ENCODE results near the gene SF3A1. TPM values are rescaled to one million over a fixed set of nuclear protein-coding genes. Genes with fewer than 3 reads are reported as not detected.
A peak's percentile ranks its signal among the peaks of the same experiment; 100 is the strongest.

The SF3A1 gene
- total RNA-seq, 1 experiment from 2014 or later = 167 TPM

GRCh38 chr22:30332994-30333706 is 23.5 kb downstream of the SF3A1 start:
- DNase-seq (ENCODE audit: unreplicated experiment) = no peak
- BruUV-seq (replicated peaks) = no TSS peak
- ChIA-PET POLR2A (interaction anchor here (1.6 kb wide), 1 partner anchor 91 kb away, joined by 4 read pairs; no protein-coding TSS in a partner anchor), CTCF (interaction anchor here (0.9 to 1.3 kb wide), 2 partner anchors 15 to 47 kb away, joined by 3 to 4 read pairs; no protein-coding TSS in a partner anchor)
- H3K27ac Mint-ChIP-seq (ENCODE audit: low read depth, unreplicated experiment) = no peak overlapping the region
- intact Hi-C loops (cut with micrococcal nuclease) = no loop called here
- TF ChIP-seq CTCF (IDR thresholded peaks at IDR 0.05; ENCODE audit: unreplicated experiment) = no peak
- H3K9me3 Mint-ChIP-seq (ENCODE audit: unreplicated experiment) = no peaks in the 10 kb centered on the region
- no peaks in the 10 kb centered on the region for H3K27me3 Mint-ChIP-seq (ENCODE audit: insufficient read depth, unreplicated experiment)
- no peak overlapping the region for H3K4me3 Mint-ChIP-seq (ENCODE audit: unreplicated experiment)
- H3K4me1 Mint-ChIP-seq (ENCODE audit: insufficient read depth, unreplicated experiment) = no peaks in the 10 kb centered on the region
- peaks cover 59% of the 10 kb centered on the region for H3K36me3 Mint-ChIP-seq (ENCODE audit: insufficient read depth, unreplicated experiment)

- H3K27me3 Mint-ChIP-seq (ENCODE audit: insufficient read depth, unreplicated experiment) = no peaks in the 10 kb centered on the region
- peaks cover 6% of the 10 kb centered on the region for H3K4me1 Mint-ChIP-seq (ENCODE audit: insufficient read depth, unreplicated experiment)
- peaks cover 55% of the 10 kb centered on the region for H3K36me3 Mint-ChIP-seq (ENCODE audit: insufficient read depth, unreplicated experiment)
- no peak overlapping the region for H3K27ac Mint-ChIP-seq (ENCODE audit: low read depth, unreplicated experiment)
- no peaks in the 10 kb centered on the region for H3K9me3 Mint-ChIP-seq (ENCODE audit: unreplicated experiment)
- ChIA-PET POLR2A (interaction anchor here (0.7 to 1.6 kb wide), 3 partner anchors 24 to 91 kb away, joined by 3 to 4 read pairs (median 4); partner anchors contain the start of genes CCDC157 and SF3A1), CTCF (interaction anchor here (0.8 to 1.4 kb wide), 4 partner anchors 15 to 58 kb away, joined by 3 to 5 read pairs (median 4); no protein-coding TSS in a partner anchor)
- no peak for TF ChIP-seq CTCF (IDR thresholded peaks at IDR 0.05; ENCODE audit: unreplicated experiment)
- no TSS peak for BruUV-seq (replicated peaks)
- H3K4me3 Mint-ChIP-seq (ENCODE audit: unreplicated experiment) = no peak overlapping the region
- intact Hi-C loops (cut with micrococcal nuclease) = no loop called here
- DNase-seq (ENCODE audit: unreplicated experiment) = no peak
These were observed 24.1 kb downstream of the SF3A1 start for GRCh38 chr22:30332551-30332950.

GRCh38 chr22:30328466-30329049 is 28.1 kb downstream of the SF3A1 start:
- no peak overlapping the region for H3K27ac Mint-ChIP-seq (ENCODE audit: low read depth, unreplicated experiment)
- H3K4me1 Mint-ChIP-seq (ENCODE audit: insufficient read depth, unreplicated experiment) = peaks cover 23% of the 10 kb centered on the region
- intact Hi-C loops (cut with micrococcal nuclease) = no loop called here
- no TSS peak for BruUV-seq (replicated peaks)
- TF ChIP-seq CTCF (IDR thresholded peaks at IDR 0.05; ENCODE audit: unreplicated experiment) = no peak
- ChIA-PET CTCF (interaction anchor here (0.6 to 4.0 kb wide), 8 partner anchors 12 to 1152 kb away, joined by 3 to 43 read pairs (median 4); partner anchors contain the start of gene CASTOR1), POLR2A (interaction anchor here (0.6 to 7.5 kb wide), 16 partner anchors 8 to 307 kb away, joined by 3 to 109 read pairs (median 8); partner anchors contain the start of genes CASTOR1, CCDC157, SEC14L2 and SF3A1)
- no peaks in the 10 kb centered on the region for H3K27me3 Mint-ChIP-seq (ENCODE audit: insufficient read depth, unreplicated experiment)
- DNase-seq (ENCODE audit: unreplicated experiment) = no peak
- no peak overlapping the region for H3K4me3 Mint-ChIP-seq (ENCODE audit: unreplicated experiment)
- H3K36me3 Mint-ChIP-seq (ENCODE audit: insufficient read depth, unreplicated experiment) = peaks cover 25% of the 10 kb centered on the region
- no peaks in the 10 kb centered on the region for H3K9me3 Mint-ChIP-seq (ENCODE audit: unreplicated experiment)

- peak; percentile 61 for DNase-seq (ENCODE audit: unreplicated experiment)
- no peaks in the 10 kb centered on the region for H3K9me3 Mint-ChIP-seq (ENCODE audit: unreplicated experiment)
- peak overlapping the region; percentile 86 for H3K27ac Mint-ChIP-seq (ENCODE audit: low read depth, unreplicated experiment)
- H3K27me3 Mint-ChIP-seq (ENCODE audit: insufficient read depth, unreplicated experiment) = no peaks in the 10 kb centered on the region
- peaks cover 19% of the 10 kb centered on the region for H3K36me3 Mint-ChIP-seq (ENCODE audit: insufficient read depth, unreplicated experiment)
- TF ChIP-seq CTCF (IDR thresholded peaks at IDR 0.05; ENCODE audit: unreplicated experiment) = peak; percentile 14
- H3K4me1 Mint-ChIP-seq (ENCODE audit: insufficient read depth, unreplicated experiment) = peaks cover 23% of the 10 kb centered on the region
- peak overlapping the region; percentile 71 for H3K4me3 Mint-ChIP-seq (ENCODE audit: unreplicated experiment)
- ChIA-PET POLR2A (interaction anchor here (0.6 to 7.5 kb wide), 21 partner anchors 8 to 835 kb away, joined by 3 to 109 read pairs (median 7); partner anchors contain the start of genes CASTOR1, CCDC157, SEC14L2 and SF3A1), CTCF (interaction anchor here (0.6 to 4.0 kb wide), 9 partner anchors 10 to 1151 kb away, joined by 3 to 43 read pairs (median 6); partner anchors contain the start of gene CASTOR1)
- no TSS peak for BruUV-seq (replicated peaks)
- intact Hi-C loops (cut with micrococcal nuclease) = loop anchor here (1.0 to 2.0 kb wide), 2 partner anchors 40 to 65 kb away; no protein-coding TSS in a partner anchor
These were observed 28.8 kb downstream of the SF3A1 start for GRCh38 chr22:30327864-30328345.

All from MCF 10A (cell line).